Neural progenitor cell (in vitro differentiated cells): ENCODE measurements around the gene OPRD1.

Source experiments
- EZH2 ChIP-seq: fragments of 200-600 bp; sonication (generic); IDR thresholded peaks from 2 replicates; pipeline ENCODE4 v1.6.1; 2017; ENCODE audit warnings: antibody characterized with exemption, mild to moderate bottlenecking, moderate library complexity
- TF ChIP-seq, protein P1 (sequence below): fragments of 200-600 bp; sonication (generic); IDR thresholded peaks from 2 replicates; pipeline ENCODE4 v1.5.1; 2017; ENCODE audit warnings: antibody characterized with exemption, mild to moderate bottlenecking

DNA sequence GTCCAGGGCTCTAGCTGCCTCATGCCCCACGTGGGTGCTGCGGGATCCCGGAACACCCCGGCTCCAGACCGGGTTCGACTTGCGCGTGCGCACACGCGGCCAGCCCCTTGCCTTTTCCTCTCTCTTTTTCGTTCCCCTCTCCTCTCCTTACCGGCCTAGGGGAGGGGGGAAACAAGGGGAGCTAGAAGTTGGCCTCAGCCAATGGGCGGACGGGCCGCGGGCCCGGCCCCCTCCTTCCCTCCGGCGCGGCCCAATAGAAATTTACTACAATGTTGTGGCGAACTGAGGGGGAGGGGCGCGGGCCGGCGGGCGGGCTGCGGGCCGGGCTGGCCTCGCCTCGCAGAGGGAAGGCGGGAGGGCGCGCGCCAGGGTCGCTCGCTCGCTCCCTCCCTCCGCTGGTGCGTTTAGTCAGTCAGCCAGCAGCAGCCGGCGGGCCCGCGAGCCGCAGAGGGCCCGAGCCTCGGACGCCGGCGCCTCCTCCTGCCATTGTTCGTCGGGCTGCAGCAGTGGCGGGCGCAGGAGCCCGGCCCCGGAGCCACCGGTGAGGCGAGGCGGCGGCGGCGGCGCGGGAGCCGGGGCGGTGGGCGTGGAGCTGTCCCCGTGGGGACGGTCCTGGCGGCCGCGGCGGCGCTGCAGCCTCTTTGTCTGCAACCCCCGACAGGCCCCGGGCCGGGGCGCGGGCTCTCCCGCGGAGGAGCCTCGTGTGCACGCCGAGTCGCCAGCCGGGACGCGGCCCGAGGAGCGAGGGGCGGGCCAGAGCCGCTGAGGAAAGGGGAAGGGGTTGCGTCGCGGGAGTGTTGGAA lies 102.5 kb downstream of the OPRD1 start, which contains the start of gene EPB41:
- TF ChIP-seq, protein P1, sequence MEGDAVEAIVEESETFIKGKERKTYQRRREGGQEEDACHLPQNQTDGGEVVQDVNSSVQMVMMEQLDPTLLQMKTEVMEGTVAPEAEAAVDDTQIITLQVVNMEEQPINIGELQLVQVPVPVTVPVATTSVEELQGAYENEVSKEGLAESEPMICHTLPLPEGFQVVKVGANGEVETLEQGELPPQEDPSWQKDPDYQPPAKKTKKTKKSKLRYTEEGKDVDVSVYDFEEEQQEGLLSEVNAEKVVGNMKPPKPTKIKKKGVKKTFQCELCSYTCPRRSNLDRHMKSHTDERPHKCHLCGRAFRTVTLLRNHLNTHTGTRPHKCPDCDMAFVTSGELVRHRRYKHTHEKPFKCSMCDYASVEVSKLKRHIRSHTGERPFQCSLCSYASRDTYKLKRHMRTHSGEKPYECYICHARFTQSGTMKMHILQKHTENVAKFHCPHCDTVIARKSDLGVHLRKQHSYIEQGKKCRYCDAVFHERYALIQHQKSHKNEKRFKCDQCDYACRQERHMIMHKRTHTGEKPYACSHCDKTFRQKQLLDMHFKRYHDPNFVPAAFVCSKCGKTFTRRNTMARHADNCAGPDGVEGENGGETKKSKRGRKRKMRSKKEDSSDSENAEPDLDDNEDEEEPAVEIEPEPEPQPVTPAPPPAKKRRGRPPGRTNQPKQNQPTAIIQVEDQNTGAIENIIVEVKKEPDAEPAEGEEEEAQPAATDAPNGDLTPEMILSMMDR = peak; percentile 15
- TF ChIP-seq EZH2 = no peak
